HG02759 (cell line): Measurements from ENCODE around the gene GADD45A.
A peak's percentile ranks its signal among the peaks of the same experiment; 100 is the strongest.

Experiments used
- ATAC-seq: cut with Tn5 transposase; IDR thresholded peaks from one replicate; pipeline ENCODE4 v1.9.1; 2021; ENCODE audit warnings: mild to moderate bottlenecking, moderate library complexity; ENCODE audit not compliant: unreplicated experiment

The GADD45A gene

DNA sequence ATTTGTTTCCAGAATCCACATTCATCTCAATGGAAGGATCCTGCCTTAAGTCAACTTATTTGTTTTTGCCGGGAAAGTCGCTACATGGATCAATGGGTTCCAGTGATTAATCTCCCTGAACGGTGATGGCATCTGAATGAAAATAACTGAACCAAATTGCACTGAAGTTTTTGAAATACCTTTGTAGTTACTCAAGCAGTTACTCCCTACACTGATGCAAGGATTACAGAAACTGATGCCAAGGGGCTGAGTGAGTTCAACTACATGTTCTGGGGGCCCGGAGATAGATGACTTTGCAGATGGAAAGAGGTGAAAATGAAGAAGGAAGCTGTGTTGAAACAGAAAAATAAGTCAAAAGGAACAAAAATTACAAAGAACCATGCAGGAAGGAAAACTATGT is 2.6 kb downstream of the GADD45A start:
- ATAC-seq, result no peak

DNA sequence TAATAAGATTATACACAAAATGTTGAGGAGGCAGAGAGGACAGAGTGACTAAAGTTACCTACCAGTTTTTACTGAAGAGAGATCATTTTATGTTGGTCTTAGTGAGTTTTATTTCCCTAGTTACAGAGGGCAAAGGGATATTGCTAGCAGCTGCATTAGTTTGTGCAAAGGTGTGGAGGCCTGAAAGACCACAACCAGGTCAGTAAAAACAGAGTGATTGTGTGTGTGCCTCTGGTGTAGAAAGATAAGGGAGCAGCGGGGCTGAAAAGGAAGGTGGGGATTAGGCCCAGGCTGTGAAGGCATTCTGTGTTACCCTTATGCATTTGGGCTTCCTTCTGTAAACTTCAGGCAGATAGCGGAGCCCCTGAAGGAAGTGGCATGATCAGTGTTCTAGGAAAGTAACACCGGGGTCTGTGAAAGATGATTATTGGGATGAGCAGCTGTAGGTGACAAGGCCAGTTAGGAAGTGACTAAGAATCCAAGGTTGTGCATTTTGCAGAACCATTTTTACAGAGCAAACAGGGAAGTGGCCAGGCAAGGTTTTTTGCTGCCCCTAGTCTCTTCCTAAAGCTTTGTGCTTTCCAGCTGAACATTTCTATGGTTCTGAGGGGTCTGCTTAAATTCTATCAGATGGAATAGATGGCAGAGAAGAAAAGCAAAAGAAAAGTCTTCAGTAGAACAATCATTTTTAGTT is 3.7 kb downstream of the GADD45A start:
- no peak for ATAC-seq

DNA sequence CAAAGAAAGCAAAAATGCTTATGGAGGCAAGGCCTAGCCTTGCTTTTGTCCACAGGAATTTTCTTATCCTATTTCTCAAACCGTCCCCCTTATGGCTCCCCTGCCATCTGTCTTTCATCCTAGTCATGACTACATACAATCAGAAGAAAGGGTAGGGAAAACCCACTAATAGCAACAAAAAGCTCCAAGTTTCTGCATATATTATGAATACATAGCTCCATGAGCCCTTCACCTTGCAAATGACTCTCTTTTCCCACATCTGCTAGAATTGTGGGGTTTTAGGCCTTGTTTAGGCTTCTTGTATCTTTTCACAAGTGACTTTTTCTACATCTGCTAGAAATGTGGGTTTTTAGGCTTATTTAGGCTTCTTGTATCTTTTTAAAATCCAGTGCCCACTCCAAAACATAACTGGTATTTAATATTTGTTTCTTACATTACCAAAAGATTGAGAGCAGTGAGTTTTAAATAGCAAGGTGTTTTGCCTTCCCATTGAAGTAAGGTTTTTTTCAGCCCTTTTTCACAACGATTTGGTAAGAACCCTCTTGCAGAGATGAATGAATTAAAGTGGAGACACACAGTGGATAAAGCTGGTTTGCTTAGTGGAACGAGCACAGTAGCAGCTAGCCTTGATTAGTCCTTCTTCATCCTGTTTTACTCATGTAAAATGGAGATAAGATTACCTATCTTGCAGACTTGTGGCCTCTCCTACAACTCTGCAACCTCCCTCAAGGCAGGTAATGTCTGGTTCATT is 4.4 kb downstream of the GADD45A start:
- ATAC-seq, result no peak

DNA sequence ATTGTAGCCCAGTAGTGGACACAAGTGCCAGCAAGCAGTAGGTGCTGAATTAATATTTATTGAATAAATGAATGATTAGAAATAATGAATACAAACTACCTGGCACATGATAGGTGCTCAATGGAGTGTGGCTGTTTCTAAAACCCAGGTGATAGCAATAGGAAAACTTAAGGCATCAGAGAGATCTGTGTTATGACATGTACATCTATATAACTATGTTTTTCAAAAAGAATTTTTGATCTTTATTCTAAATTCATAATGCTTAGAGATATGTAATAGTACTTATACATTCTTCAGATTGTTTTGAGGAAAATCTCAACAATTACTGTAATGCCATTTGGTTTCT is 5.0 kb downstream of the GADD45A start:
- ATAC-seq, result no peak

DNA sequence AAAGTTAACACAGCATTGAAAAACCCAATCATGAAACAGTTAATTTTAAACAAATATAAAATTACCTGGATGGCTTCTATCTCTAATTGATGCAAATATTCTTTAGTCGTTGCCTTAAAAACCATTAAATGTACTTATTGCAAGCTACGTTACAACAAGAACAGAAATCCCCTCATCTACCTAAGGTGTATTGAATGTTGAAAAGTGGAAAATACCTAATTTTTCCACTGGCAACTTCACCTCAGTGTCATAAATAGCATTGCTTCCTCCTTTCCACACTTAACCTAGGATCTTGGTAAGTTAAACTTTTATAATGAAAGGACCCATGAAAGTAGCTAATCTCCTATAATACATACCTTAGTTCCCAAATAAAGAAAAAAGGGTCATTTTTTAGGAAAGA is 5.4 kb downstream of the GADD45A start:
- ATAC-seq, result no peak

DNA sequence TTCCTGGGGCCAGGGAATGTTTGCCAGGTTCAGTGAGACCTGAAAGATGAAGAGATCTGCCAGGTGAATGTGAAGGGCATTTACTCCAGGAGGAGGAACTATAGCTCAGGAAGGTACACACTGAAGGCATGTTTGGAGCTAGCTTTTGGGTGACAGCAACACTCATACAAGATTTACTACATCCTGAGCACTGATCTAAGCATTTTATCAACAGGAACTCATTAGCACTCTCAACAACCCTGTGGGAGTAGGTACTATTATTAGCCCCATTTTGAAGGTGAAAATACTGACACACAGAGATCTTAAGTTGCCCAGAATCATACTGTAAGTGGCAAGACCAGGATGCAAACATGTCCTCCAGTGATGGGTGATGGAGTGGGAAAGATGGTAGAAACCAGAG is 6.7 kb downstream of the GADD45A start:
- no peak for ATAC-seq

DNA sequence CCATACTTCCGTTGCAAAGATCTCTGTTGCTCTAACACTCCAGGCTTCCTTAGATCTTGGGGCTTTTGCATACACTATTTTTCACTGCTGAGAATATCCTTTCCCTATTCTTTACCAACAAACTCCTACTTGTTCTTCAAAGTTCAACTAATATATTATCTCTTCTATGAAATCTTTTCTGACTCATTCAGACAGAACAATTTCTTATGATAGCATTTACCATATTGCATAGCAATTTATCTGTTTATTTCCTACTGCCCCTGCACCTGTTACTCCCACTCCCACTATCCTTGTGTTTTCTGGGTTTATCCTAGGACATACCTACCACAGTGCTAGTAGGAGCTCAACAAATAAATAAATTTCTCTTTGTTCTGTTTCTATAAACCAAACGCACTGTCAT is 11.0 kb downstream of the GADD45A start:
- no peak for ATAC-seq

DNA sequence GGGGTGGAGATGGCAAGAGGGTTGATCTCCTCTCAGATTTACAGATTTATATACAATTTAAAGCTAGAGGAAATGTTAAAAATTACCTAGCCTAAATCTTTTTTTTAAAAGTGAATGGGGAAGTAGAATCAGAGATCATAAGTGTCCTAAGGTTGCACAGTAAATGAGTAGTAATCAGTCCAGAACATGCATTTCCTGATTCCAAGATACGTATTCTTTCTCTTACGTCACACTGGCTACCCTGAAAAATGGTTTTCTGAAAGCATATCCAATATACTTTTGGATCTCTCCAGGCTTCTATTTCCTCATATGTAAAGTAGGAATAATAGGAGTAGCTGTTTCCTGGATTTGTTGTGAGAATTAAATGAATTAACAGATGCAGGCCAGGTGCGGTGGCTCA is 11.7 kb downstream of the GADD45A start:
- ATAC-seq, result no peak

DNA sequence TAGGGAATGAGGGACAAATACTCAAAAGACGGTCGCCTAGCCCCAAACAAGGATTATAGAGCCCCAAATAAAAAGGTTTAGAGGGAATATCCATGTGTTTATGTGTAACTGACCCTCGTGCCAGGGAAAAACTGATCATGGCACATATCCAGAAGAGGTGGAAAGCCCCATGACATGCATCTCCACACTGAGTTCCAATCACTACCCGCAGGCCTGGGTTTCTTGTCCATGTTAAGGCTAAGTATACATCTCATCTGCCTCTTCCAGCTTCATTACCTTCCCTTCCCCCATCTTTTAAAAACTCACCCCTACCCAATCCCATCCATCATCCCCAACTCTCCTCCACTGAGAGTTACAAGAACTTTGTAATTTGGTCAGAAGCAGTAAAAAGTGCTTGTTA is 15.2 kb downstream of the GADD45A start:
- no peak for ATAC-seq

DNA sequence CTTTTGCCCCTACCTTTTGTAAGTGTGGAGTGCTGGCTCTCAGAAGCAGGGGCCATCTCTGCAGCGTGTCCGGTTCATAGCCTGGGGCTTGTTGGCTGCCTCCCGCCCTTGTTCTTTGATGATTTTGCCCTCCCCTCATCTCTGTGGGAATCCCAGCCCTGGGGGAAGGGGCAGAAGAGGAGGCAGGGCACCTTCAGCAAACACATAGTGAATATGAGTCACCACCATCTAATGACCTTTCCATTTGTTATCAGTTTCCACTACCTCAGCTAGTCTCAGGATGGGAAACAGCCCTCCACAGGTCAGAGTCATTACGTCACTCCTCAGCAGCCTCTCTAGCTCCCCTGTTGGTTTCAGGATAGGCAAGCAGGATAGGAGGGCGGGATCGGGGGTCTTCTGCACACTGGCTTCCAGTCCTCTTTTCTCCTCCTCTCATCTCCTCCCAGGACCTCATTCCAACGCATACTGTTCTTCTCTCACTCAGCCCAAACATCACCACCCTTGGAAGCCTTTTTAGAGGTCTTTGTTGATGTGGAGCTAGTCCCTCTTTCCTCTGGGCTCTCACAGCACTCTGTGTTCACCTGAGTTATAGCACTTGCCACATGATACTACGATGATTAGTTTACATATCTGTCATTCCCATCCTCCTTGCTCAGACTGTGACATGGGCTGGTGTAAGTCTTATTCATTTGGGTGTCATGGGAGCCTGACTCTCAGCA is 15.8 kb downstream of the GADD45A start:
- ATAC-seq, result peak; percentile 43

DNA sequence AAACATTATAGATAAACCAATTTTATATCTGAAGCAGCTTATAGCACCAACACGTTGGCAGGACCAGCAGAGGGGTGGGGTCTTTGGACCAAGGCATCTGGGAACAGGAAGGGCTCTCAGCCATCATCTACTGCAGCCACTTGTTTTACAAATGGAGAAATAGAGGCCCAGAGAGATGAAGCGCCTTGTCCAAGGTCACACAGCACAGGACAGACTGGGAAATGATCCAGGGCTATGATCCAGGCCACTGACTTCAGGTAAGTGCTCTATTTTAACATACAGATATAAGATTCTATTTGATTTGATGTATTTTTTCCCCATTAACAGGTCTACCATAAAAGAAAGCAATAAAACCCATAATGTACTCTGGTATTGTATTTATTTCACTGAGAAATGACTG is 16.9 kb downstream of the GADD45A start:
- no peak for ATAC-seq

DNA sequence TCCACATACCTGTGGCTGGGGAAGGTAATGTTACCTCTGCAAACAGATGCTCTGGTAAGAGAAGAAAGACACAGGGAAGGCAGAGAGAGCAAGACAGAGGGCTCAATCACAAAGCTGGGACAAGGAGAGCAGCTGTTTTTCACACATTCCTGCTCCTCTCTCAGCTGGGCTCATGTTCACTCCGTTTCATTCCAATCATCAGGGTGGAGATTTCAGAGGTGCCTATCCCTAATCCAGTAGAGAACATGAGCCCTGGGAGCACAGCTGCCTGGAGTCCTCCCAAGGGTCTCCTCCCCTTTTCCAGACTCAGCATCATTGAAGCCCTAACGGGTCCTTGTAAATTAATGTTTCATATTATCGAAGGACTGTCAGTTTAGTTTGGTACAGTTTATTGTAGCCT is 19.4 kb downstream of the GADD45A start:
- no peak for ATAC-seq

DNA sequence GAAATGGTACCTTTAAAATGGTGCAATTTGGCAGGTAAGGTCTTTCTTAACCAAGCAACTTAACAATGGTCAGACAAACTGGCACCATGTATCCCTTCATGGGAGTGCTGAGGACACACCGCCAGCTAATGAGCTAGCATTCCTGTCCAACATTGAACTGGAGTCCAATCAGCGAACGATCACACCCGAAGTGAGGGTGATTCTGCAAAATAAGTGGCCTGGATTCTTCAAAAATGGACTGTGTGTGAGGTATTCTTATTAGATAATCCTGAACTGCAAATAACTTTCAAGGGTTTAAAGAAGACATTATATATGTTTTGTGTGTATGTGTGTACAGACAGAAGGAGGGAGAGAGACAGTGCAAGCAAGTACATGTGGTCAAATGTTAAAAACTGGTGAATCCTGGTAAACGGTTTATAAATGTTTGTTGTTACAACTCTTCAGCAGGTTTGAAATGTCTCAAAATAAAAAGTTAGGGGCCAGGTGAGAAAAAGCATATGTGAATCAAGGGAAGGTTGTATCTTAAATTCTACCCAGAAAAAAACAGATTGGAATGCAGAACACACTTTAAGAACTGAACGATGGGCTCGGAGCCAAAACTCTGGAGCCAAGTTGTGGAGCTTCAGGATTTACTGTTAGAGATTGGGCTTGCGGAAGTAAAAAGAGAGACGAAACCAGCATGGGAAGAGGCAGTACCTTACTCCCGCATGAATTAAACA is 20.9 kb downstream of the GADD45A start:
- ATAC-seq, result no peak

DNA sequence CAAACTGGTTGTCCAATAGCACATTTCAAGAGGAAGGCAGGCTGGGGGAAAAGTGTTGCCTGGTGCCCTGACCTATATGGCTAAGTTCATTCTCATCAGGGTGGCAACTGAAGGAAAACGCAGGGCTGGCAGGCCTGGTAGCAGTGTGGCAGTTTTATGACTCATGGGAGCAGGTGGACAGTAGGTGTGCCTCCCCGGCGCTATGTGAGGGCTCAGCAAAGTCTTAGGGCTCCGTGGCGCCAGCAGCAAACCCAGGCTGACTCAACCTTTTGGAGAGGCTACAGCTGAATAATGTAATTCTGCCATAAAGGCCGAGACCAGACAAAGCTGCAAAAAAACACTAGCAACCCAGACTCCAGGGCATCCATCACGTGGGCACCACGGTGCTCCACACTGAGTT is 23.6 kb downstream of the GADD45A start:
- no peak for ATAC-seq

DNA sequence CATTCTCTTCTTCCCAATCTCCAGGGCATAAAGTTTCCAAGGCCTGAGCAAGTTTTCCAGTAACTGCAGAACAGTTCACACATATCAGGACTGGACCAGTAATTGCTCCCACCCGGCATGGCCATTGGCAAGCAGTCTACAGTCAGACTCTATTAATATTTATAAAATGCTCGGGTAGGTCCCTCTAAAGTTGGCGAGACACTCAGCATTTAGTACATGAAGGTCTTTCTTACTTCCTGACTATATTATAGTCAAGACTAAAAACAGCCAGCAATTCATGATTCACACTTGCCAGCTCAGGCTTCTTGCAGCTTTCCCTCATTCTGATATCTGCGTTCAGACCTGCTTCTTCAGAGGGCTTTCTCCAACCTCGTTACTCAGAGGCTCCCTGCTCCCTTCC is 25.4 kb downstream of the GADD45A start:
- ATAC-seq, result no peak

DNA sequence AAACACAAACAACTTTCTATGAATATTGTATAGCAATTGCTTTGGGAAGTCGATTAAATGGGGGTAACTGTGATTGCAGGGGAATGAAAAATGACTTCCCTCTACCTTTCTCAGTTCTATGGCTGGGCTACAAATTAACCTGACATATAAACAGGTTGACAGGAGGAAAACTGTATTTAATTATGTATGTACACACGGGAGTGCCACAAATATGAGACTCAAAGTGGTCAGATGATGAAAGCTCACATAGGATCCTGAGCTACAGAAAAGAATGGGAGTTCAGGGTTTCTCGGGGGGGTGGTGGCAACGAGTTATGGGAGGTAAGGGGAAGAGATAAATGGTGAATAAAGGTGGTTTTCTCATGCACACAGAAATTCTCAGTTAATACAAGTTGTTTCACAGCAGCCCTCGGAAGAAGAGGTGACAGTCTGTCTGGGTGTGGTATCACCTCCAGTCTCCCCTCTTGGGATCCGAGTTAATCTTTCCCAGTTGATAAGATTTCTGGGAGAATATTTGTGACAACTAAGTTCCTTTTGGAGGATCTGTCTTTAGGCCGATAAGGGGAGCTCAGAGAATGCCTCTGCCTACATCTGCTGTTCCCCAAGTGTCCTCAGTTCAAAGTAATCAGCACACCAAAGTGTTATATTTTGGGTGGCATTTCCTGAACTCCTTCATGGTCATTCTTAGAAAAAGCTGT is 26.3 kb downstream of the GADD45A start:
- no peak for ATAC-seq

DNA sequence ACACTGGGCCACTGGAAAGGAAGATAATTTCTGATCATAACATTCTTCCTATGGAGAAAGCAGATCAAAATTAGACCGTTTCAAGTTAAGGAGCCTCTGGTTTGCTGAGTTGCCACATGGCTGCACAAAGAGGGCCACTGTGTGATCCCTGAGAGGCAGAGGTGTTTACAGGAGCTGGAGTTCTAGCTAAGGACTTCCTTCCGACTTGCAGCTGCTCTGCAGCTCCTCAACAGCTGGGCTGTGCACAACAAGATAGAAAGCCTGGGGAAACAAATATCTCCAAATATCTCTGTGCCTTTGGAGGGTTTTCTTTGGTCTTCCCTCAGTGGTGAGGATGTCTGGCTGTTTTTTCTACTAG is 26.8 kb downstream of the GADD45A start:
- no peak for ATAC-seq

DNA sequence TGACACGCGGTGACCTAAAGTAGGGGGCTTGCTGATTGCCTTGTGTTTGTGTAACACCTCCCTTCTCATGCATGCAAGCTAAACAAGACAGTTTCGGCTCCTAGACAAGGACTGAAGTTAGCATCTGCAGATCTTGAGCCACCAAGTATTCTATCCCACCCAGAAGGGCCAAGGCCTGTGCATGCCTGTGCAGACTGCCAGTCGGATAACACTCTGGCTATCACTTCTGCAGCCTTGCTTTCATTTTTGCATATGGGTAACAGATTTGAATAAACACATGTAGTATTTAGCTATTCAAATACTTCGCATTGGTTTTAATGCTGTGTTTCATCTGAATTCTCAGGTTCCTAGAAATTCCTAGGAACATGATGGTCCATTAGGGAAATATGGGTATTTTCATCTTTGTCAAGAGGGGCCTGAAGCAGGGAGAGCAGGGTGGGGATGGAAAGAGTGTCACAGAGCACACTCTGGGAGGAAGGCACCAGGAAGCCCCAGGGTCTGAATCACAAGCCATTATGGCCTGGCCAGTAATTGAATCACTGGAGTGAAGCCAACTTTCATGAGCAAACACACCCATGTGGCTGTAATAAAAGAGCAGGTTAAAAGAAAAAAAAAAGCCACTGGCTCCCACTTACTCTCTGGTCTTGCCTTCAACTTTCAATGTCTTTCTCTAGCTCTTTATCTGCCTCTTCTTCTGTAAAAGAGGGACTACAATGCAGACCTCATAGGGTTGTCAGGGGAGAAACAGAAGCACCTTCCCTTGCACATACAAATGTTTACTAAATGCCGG is 28.3 kb downstream of the GADD45A start:
- ATAC-seq, result no peak

DNA sequence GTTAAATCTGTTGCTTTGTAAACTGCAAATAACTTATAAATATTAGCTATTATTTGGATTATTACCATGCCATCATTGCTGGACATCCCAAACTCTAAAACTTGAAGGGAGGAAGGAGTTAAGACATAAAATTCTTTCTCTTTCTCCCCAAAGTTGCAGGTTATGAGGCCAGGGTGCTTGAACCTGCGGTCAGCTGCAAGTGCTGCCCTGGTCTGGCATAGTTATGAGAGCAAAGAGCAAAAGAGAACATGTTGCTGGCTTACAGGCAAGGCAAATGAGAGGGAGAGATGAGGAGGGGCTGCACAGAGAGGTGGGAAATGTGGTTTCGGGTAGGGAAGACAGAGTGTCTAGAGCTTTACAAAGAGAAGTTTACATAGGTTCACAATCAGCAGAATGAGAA is 30.8 kb downstream of the GADD45A start:
- no peak for ATAC-seq

DNA sequence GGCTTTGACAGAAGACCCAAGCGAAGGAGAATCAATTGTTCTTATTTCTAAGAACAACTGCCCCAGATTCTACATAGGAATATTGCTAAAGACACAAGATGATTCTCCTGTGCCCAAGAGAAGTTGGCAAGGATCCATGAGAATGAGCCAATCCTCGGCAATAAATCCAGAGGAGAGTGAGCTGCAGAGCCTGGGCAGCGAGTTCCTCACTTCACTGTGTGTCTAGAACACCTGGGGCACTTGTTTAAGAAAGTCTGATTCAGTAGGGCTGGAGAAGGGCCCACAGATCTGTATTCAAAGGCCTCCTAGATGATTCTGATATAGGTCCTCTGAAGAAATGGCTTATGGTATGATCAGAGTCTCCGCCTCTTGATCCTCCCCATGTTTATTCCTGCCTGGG is 31.8 kb downstream of the GADD45A start:
- ATAC-seq, result no peak
